ENCODE results near the gene LTBP1.

GRCh38 chr2:33020883-33021282, 74.1 kb downstream of the LTBP1 start:
- TF ChIP-seq POLR2A (IDR thresholded peaks at IDR 0.05; ENCODE audit: low read depth, low read length) (no peak), TAF1 (IDR thresholded peaks at IDR 0.05; ENCODE audit: borderline replicate concordance, low read depth, low read length) (no peak)

Data from GM12892 (cell line).